A549 (cell line): ENCODE data around the gene NKX2-1. TPM values are rescaled to one million over a fixed set of nuclear protein-coding genes. Genes with fewer than 3 reads are reported as not detected.

Experiments
- ATAC-seq, 2 experiments: fragments of 200-7000 bp in 1 of 2; fragments of >200 bp in 1 of 2; cut with Nextera tagmentation in 1 of 2; cut with Tn5 transposase in 1 of 2; 3 replicates each; pipeline versions ENCODE4 v1.8.0 to v1.9.1; 2018 to 2020; ENCODE audit warnings: mild to moderate bottlenecking in 1 of 2, moderate library complexity in 1 of 2
- CTCF ChIA-PET: fragments of 300-600 bp; sonication (Branson Sonifier 250); formaldehyde crosslinking; extraction: SDS; loops from one replicate; lab custom pipeline; 2021; ENCODE audit warnings: antibody characterized with exemption, inconsistent platforms; lab: Yijun Ruan, JAX
- POLR2A ChIA-PET: fragments of 350-600 bp; formaldehyde crosslinking; extraction: SDS; loops from one replicate; lab custom pipeline; 2021; ENCODE audit warnings: antibody characterized with exemption, inconsistent platforms; lab: Yijun Ruan, JAX
- DNase-seq, 2 experiments: peaks; one replicate each; pipeline versions ENCODE4 v3.0.0 to v3.0.0-alpha.2; 2011 to 2016; ENCODE audit warnings: low read depth in 1 of 2, low spot score in 1 of 2
- FAIRE-seq: peaks from 2 replicates; lab custom pipeline; 2011; peaks lifted over from hg19 to GRCh38; lab: Jason Lieb, UNC
- H3K27ac ChIP-seq, 2 experiments: fragments of >200 bp; sonication (Bioruptor Twin); formaldehyde crosslinking; 3 replicates each; pipeline ENCODE4 v1.5.1; 2016 to 2017
- H3K4me1 ChIP-seq: fragments of >200 bp; sonication (Bioruptor Twin); formaldehyde crosslinking; 3 replicates; pipeline ENCODE4 v1.6.1; 2016
- H3K4me2 ChIP-seq: fragments of >200 bp; sonication (Bioruptor Twin); formaldehyde crosslinking; 3 replicates; pipeline ENCODE4 v1.6.1; 2016
- H3K4me3 ChIP-seq: fragments of >200 bp; sonication (Bioruptor Twin); formaldehyde crosslinking; 3 replicates; pipeline ENCODE4 v1.5.1; 2016
- H3K9me3 ChIP-seq: fragments of >200 bp; sonication (Bioruptor Twin); formaldehyde crosslinking; 3 replicates; pipeline ENCODE4 v1.6.1; 2016
- CBX2 ChIP-seq: fragments of 200-600 bp; sonication (generic); IDR thresholded peaks from 2 replicates; pipeline ENCODE4 v1.6.1; 2016; ENCODE audit warnings: low read depth, mild to moderate bottlenecking, borderline replicate concordance
- CBX8 ChIP-seq: fragments of 200-600 bp; sonication (generic); IDR thresholded peaks from 2 replicates; pipeline ENCODE4 v1.6.1; 2016
- CHD4 ChIP-seq: fragments of 200-600 bp; sonication (generic); IDR thresholded peaks from 2 replicates; pipeline ENCODE4 v1.6.1; 2016; ENCODE audit warnings: antibody characterized with exemption, mild to moderate bottlenecking, borderline replicate concordance
- EP300 ChIP-seq, 2 experiments: fragments of >200 bp; sonication (Bioruptor Twin); formaldehyde crosslinking; IDR thresholded peaks; 2 replicates in 1 of 2; 3 replicates in 1 of 2; pipeline ENCODE4 v1.6.1; 2016 to 2017
- ESRRA ChIP-seq: fragments of 150-350 bp; IDR thresholded peaks from 2 replicates; pipeline ENCODE4 v1.6.1; 2014; ENCODE audit warnings: mild to moderate bottlenecking, low read length, borderline replicate concordance
- FOSL2 ChIP-seq, 2 experiments: fragments of 450-650 bp in 1 of 2; fragments of >200 bp in 1 of 2; sonication (Bioruptor Twin) in 1 of 2; formaldehyde crosslinking; IDR thresholded peaks; 2 replicates each; pipeline versions ENCODE4 v1.5.0 to v1.6.1; 2016 to 2020; ENCODE audit warnings: mild to moderate bottlenecking in 1 of 2, moderate library complexity in 1 of 2
- HEYL ChIP-seq: fragments of 250-450 bp; sonication (Bioruptor Pico); IDR thresholded peaks from 2 replicates; pipeline ENCODE4 v1.8.0; 2021; ENCODE audit warnings: mild to moderate bottlenecking, moderate library complexity
- HOXA7 ChIP-seq: fragments of 250-450 bp; sonication (Bioruptor Pico); IDR thresholded peaks from 2 replicates; pipeline ENCODE4 v1.5.0; 2020; ENCODE audit warnings: mild to moderate bottlenecking, moderate library complexity
- HOXB13 ChIP-seq: fragments of 250-450 bp; sonication (Bioruptor Pico); IDR thresholded peaks from 2 replicates; pipeline ENCODE4 v1.5.0; 2020; ENCODE audit warnings: low read depth, mild to moderate bottlenecking, moderate library complexity
- HOXB5 ChIP-seq: fragments of 250-450 bp; sonication (Bioruptor Pico); IDR thresholded peaks from 2 replicates; pipeline ENCODE4 v1.5.0; 2020; ENCODE audit warnings: mild to moderate bottlenecking, moderate library complexity
- KDM1A ChIP-seq: fragments of 200-600 bp; sonication (generic); IDR thresholded peaks from 2 replicates; pipeline ENCODE4 v1.6.1; 2016; ENCODE audit warnings: low read depth, mild to moderate bottlenecking
- MAZ ChIP-seq: fragments of 150-350 bp; IDR thresholded peaks from 2 replicates; pipeline ENCODE4 v1.6.1; 2014; ENCODE audit warnings: antibody characterized with exemption, low read depth, low read length, borderline replicate concordance
- NFE2L2 ChIP-seq: fragments of 150-350 bp; conservative IDR thresholded peaks from 2 replicates; pipeline ENCODE4 v1.6.1; 2014; ENCODE audit warnings: low read length
- POLR2A ChIP-seq: IDR thresholded peaks from 2 replicates; pipeline ENCODE4 v1.6.1; 2012; ENCODE audit warnings: mild to moderate bottlenecking, low read length
- POLR2AphosphoS2 ChIP-seq: conservative IDR thresholded peaks from 2 replicates; pipeline ENCODE4 v1.6.1; 2012; ENCODE audit warnings: low read length, improper control_type of control experiment, inconsistent platforms
- RNF2 ChIP-seq: fragments of 200-600 bp; sonication (generic); IDR thresholded peaks from 2 replicates; pipeline ENCODE4 v1.6.1; 2016; ENCODE audit warnings: low read depth, mild to moderate bottlenecking, antibody characterized with exemption, moderate library complexity, borderline replicate concordance
- TFCP2L1 ChIP-seq: fragments of 250-450 bp; sonication (Bioruptor Pico); IDR thresholded peaks from 2 replicates; pipeline ENCODE4 v1.5.0; 2021; ENCODE audit warnings: mild to moderate bottlenecking
- WGBS: methylation state at CpG from one replicate; pipeline ENCODE4 v1.1.6; 2017; ENCODE audit errors: missing lambda C conversion rate; 5-methylcytosine and 5-hydroxymethylcytosine counted together
- polyA plus RNA-seq, 4 experiments: library from polyadenylated mRNA; depleted of rRNA in 3 of 4; stranded (reverse); fragments of >200 nt; fragmentation: RNase III in 1 of 4; extraction: RNeasy Plus Mini Kit Qiagen cat#74134 plus additional on column Dnase treatment in 1 of 4; gene quantifications; 2 replicates in 3 of 4; 3 replicates in 1 of 4; pipeline ENCODE4 v1.2.3, GENCODE V29; 2011 to 2017
- TF ChIP-seq, protein P1 (sequence below): fragments of >200 bp; sonication (Bioruptor Twin); formaldehyde crosslinking; IDR thresholded peaks from 2 replicates; pipeline ENCODE4 v1.6.1; 2016
- TF ChIP-seq, protein P2 (sequence below): fragments of 250-450 bp; sonication (Bioruptor Pico); IDR thresholded peaks from 2 replicates; pipeline ENCODE4 v1.5.0; 2021; ENCODE audit warnings: mild to moderate bottlenecking, moderate library complexity, borderline replicate concordance
- TF ChIP-seq, protein P3 (sequence below): IDR thresholded peaks from 2 replicates; pipeline ENCODE4 v1.6.1; 2012
- TF ChIP-seq, protein P4 (sequence below): IDR thresholded peaks from 2 replicates; pipeline ENCODE4 v1.6.1; 2012; ENCODE audit warnings: low read depth, borderline replicate concordance

The NKX2-1 gene
- polyA plus RNA-seq, 2 of the 4 experiments (the other 2 are of a cell fraction): not detected

DNA sequence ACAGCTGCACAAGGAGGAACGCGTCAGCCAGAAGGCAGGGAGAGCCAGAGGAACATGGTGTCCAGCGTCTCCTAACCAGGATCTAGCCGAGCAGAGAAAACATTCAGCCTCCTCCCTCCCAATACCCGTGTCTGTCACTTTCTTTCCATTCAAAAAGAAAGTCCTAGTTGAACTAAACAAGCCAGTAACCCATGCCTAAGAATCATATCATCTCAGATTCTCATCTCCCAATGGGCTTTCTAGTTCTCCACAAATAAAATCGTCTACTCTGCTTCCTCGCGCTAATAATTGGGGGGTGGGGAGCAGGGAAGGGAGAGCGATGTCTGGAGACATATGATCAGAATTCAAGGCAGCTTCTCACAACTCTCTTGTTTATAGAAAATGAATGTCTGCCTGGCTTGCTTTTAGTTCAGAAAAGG, 7.4 kb downstream of the NKX2-1 start:
- 32% methylated on average over 9 of the region's 9 CpGs for WGBS
- Histone ChIP-seq H3K4me1 (no peaks in the 10 kb centered on the region), H3K4me2 (no peak overlapping the region), H3K4me3 (no peak overlapping the region), H3K9me3 (peaks cover 6% of the 10 kb centered on the region; the same call in 2 of the 3 replicates), H3K27ac (no peak overlapping the region)
- FAIRE-seq: no peak
- CTCF ChIA-PET: interaction anchor here (0.7 to 3.6 kb wide), 3 partner anchors 9 to 442 kb away, joined by 3 to 22 read pairs (median 8); no protein-coding TSS in a partner anchor
- POLR2A ChIA-PET: no interaction called here
- TF ChIP-seq HEYL (CRISPR knock-in tag): no peak
- no peak for TF ChIP-seq CHD4
- no peak for TF ChIP-seq POLR2AphosphoS2
- no peak for TF ChIP-seq HOXA7
- no peak for TF ChIP-seq CBX8
- TF ChIP-seq, protein P1, sequence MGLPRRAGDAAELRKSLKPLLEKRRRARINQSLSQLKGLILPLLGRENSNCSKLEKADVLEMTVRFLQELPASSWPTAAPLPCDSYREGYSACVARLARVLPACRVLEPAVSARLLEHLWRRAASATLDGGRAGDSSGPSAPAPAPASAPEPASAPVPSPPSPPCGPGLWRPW: no peak
- no peak for TF ChIP-seq FOSL2 (IDR thresholded peaks at IDR 0.05)
- no peak for TF ChIP-seq FOSL2 (CRISPR knock-in tag; IDR thresholded peaks at IDR 0.05)
- no peak for TF ChIP-seq POLR2A
- TF ChIP-seq, protein P2, sequence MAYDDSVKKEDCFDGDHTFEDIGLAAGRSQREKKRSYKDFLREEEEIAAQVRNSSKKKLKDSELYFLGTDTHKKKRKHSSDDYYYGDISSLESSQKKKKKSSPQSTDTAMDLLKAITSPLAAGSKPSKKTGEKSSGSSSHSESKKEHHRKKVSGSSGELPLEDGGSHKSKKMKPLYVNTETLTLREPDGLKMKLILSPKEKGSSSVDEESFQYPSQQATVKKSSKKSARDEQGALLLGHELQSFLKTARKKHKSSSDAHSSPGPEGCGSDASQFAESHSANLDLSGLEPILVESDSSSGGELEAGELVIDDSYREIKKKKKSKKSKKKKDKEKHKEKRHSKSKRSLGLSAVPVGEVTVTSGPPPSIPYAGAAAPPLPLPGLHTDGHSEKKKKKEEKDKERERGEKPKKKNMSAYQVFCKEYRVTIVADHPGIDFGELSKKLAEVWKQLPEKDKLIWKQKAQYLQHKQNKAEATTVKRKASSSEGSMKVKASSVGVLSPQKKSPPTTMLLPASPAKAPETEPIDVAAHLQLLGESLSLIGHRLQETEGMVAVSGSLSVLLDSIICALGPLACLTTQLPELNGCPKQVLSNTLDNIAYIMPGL (CRISPR knock-in tag): no peak
- TF ChIP-seq HOXB13: no peak
- no peak for TF ChIP-seq KDM1A
- TF ChIP-seq MAZ: no peak
- TF ChIP-seq, protein P3, sequence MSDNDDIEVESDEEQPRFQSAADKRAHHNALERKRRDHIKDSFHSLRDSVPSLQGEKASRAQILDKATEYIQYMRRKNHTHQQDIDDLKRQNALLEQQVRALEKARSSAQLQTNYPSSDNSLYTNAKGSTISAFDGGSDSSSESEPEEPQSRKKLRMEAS: no peak
- no peak for TF ChIP-seq CBX2
- DNase-seq: no peak
- ATAC-seq: no peak

DNA sequence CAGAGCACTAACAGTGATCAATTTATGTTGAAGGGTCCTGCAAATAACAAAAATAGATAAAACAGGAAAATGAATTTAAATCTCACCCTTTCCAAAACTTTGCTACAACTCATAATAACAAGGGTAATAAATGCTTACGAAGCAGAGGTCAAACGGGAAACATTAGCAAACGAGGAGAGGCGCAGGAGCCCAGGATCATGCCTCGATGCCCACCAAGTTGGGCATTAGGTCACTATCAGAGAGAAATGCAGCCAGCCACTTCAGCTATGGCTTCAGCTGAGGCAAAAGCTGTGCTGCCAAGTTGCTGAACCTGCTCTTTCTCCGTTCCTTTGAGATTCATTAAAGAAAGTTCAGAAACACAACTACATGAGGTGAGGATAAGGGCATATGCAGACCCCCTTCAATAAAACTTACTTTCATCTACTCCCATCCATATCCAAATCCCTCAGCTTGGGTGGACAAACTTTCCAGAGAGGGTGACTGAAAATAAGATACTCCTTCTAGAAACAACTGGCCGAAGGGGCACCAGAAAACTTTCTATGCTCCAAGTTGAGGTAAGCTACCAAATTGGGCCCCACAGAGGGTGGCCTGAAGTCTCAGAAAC, 7.9 kb downstream of the NKX2-1 start:
- Histone ChIP-seq H3K4me1 (no peaks in the 10 kb centered on the region), H3K9me3 (peaks cover 9% of the 10 kb centered on the region; the same call in 2 of the 3 replicates), H3K27ac (no peak overlapping the region)
- FAIRE-seq: no peak
- no peak for DNase-seq
- CTCF ChIA-PET: interaction anchor here (0.6 to 3.6 kb wide), 4 partner anchors 9 to 1373 kb away, joined by 3 to 22 read pairs (median 6); no protein-coding TSS in a partner anchor
- no peak for TF ChIP-seq EP300 (IDR thresholded peaks at IDR 0.05)
- TF ChIP-seq, protein P4, sequence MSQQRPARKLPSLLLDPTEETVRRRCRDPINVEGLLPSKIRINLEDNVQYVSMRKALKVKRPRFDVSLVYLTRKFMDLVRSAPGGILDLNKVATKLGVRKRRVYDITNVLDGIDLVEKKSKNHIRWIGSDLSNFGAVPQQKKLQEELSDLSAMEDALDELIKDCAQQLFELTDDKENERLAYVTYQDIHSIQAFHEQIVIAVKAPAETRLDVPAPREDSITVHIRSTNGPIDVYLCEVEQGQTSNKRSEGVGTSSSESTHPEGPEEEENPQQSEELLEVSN: no peak
- TF ChIP-seq ESRRA: no peak
- TF ChIP-seq NFE2L2: no peak
- TF ChIP-seq TFCP2L1 (CRISPR knock-in tag): no peak
- TF ChIP-seq HOXB5: no peak
- TF ChIP-seq, all 56 proteins: peak for 0
- no peak overlapping the region for H3K4me2 ChIP-seq
- WGBS: 30% methylated on average over 7 of the region's 7 CpGs
- POLR2A ChIA-PET: no interaction called here
- no peak for ATAC-seq
- H3K4me3 ChIP-seq: no peak overlapping the region

DNA sequence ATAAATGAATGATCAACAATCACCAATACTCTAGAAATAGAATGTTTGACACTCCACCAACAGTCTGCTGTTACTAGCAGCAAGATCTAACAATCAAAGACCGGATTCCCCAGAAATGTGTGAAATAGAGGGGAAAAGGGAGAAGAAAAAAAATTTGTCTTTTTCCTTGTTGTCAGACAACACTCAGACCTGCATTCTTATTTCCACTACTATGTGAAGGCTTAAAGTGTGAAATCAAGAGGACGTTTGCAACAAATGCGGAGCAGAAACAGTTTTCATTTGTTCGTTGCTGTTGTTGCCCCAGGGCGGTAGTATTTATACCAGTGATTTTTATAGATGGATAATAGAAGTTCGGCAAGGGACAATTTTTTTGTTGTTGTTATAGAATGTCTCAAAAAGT, 9.2 kb downstream of the NKX2-1 start:
- H3K4me3 ChIP-seq: no peak overlapping the region
- DNase-seq (no peak), ATAC-seq (no peak)
- CTCF ChIA-PET: interaction anchor here (0.6 to 4.0 kb wide), 4 partner anchors 10 to 95 kb away, joined by 3 to 22 read pairs (median 6); no protein-coding TSS in a partner anchor
- H3K4me2 ChIP-seq: no peak overlapping the region
- no peaks in the 10 kb centered on the region for H3K4me1 ChIP-seq
- peaks cover 10% of the 10 kb centered on the region; the same call in 2 of the 3 replicates for H3K9me3 ChIP-seq
- WGBS: 31% methylated on average over 6 of the region's 6 CpGs
- no peak overlapping the region for H3K27ac ChIP-seq
- TF ChIP-seq RNF2: 0 out of 2 replicates have a peak, but pooled peaks have one; percentile 26
- TF ChIP-seq, protein P2 (CRISPR knock-in tag): no peak
- TF ChIP-seq, all 56 proteins: peak for 1
- FAIRE-seq: no peak
- POLR2A ChIA-PET: no interaction called here
